HG03097 (cell line): ENCODE results near the gene ATP6V0D1.
"Not testable (repeated sequence)": the region's sequence is repeated elsewhere in the genome, so short reads cannot be mapped to it uniquely, and the experiment has no call there.

Experiments
- ATAC-seq: cut with Tn5 transposase; IDR thresholded peaks from one replicate; pipeline ENCODE4 v1.9.1; 2021; ENCODE audit not compliant: unreplicated experiment, low FRiP score

The ATP6V0D1 gene

DNA sequence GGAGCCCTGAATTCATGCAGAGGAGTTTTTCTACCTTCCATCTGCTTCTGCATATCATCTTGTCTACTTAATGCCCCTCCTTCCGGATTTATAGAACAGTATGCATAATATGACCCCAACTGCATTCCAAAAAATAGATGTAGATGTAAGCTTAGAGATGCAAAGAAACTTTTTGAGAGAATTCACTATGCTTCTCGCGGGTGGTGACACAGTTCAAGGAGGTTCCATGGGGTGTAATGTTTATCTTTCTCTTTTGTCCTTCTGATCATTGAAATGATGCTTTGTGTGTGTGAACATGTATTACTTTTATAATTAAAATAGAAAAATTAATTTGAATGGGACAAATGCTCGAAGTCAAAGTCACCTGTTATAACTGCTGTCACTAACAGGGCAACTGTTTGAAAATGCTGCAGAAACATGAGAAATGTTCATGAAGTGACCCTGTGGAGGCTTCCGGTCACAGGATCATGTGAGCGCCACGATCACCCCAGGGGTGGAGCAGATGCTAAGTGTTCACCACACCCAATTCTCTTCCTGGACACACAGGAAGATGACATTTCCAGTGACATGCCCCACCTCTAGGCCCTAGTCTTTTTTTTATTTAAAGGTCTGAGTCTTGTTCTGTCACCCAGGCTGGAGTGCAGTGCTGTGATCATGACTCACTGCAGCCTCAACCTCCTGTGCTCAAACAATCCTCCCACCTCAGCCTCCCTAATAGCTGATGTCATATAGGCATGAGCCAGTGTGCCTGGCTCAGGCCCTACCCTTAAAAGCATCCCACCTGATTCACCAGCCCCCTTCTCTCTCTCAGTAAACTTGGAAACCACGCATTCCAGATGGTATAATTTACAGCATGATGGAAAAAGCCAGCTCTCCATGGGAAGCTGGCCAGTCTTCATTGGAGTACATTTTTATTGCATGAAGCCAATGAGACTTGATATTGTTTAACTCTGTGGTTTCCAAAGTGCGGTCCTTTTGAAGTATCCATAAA lies 23.4 kb upstream of the ATP6V0D1 start:
- ATAC-seq, result no peak

- no peak for ATAC-seq
Observed at GRCh38 chr16:67499106-67499505, 18.1 kb upstream of the ATP6V0D1 start.

GRCh38 chr16:67490335-67491096 lies 9.6 kb upstream of the ATP6V0D1 start:
- no peak for ATAC-seq

DNA sequence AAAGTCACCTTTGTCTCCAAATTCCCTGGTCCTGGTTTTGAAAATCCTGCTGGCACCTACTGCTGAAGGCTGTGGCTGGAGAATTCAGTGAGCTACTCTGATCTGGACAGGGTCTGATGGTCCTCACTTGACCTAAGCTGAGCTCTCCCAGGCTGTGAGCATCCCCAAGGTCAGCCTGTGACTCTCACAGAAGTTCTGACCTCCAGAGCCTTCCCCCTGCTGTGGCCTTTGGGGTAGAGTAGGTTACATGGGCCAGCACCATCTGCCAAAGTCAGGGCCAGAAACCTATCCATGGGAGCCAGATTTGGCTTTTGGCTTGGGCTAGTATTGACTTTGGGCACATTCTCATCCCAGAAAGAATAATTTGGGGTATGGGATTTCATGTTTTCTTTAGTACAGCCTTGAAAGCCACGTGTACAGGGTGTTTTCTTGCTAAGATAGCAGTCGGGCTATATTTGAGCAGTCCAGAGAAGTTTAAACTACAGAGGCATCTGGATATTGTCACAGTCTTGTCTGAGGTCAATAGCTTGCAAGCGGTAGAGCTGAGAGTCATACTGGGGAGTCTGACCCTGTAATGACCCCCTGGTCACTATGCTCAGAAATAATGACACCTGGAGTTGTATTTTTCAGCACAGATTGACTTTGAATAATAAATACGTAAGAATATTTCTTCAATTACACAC lies 8.6 kb upstream of the ATP6V0D1 start:
- no peak for ATAC-seq

DNA sequence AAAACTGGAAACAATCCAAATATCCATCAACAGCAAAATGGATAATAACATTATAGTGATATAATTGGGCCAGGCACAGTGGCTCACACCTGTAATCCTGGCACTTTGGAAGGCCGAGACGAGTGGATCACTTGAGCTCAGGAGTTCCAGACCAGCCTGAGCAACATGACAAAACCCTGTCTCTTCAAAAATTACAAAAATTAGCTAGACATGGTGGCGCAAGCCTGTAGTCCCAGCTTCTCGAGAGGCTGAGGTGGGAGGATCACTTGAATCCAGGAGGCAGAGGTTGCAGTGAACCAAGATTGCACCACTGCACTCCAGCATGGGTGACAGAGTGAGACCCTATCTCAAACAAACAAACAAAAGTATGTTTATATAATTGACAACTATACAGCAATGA lies 6.6 kb upstream of the ATP6V0D1 start:
- not testable (repeated sequence) for ATAC-seq

DNA sequence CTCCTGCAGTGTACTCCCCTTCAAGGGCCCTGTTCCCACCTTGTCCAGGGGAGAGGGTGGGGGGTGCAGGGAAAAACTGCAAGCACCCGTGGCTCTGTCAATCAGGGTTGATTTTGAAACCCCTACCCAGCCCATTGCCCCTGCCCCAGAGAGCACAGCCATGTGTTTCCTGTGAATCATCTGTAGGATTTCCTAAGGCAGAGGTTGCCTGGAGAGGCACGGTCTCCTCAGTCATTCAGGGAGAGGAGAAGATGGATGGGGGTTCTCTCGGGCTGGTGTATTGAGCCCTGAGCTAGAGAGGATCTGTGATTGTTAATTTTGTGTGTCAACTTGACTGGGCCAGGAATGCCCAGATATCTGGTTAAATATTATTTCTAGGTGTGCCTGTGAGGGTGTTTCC lies 5.8 kb upstream of the ATP6V0D1 start:
- ATAC-seq, result no peak

DNA sequence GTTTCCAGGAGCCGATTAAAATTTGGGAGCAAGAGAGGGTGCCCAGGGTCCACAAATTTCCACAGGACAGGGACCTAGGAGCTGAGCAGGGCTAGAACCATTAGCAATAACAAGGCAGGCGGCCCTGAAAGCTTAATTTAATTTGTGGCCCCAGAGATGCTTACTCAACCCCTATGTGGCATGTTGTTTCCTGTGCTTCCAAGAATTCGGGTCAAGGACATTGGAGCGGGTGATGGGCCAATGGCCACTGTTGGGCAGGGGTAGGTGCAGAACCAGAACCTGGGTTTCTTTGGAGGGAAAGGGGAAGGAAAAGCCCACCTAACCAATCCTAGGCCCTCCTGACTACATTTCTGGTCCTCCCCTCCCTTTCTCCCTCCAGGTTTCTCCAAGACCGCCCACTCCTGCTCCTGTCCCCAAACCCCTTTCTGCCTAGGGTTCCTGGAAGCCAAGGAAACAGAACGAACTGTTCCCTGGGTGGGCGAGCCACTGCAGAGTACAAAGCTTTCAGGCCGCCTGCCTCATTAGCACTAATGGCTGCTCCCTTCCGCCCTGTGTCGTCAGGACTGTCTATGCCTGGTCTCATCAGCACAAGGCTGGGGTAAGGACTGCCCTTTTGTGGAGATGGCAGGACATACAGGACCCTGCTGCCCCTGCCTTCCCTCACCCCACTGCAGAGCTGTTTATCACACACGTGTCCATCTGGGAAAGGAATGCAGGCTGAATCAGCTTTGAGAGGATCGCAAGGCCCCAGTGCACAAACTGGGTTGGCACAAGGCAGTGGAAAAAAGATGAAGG lies 3.0 kb upstream of the ATP6V0D1 start:
- no peak for ATAC-seq

- no peak for ATAC-seq
Observed at GRCh38 chr16:67483150-67483549, 2.2 kb upstream of the ATP6V0D1 start, which contains the start of gene AGRP. Gene AGRP (minus strand): TSS chr16:67483547. CDS start chr16:67483398, 149 bp downstream.

DNA sequence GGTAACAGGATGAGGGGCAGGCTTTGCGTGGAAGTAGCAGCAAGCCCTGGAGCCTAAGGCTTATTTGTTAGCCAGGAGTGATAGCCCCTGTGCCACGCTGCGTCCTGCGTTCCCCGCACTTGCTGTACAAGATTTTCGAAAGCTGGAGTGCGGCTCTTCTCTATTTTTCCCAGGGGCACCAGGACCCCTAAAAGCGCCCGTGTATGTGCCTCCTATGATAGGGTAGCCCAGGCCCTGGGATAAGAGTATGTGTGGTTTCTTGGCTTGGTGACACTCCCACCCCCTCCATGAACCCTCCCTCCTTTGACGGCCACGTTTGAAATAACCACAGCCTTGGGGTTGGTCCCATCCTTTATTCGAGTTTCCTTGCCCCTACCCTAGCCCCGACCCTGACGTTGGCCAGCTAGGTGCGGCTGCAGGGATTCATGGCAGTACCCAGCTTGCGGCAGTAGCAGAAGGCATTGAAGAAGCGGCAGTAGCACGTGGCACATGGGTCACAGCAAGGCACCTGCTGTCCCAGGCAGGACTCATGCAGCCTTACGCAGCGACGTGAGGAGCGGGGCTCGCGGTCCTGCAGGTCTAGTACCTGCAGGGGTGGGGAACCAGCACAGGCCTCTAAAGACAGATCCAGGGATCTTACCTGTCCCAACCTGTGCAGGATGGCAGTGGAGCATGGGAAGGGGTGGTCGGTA lies 1.4 kb upstream of the ATP6V0D1 start:
- ATAC-seq, result no peak

GRCh38 chr16:67481561-67482232 lies 740 bp upstream of the ATP6V0D1 start:
- no peak for ATAC-seq

DNA sequence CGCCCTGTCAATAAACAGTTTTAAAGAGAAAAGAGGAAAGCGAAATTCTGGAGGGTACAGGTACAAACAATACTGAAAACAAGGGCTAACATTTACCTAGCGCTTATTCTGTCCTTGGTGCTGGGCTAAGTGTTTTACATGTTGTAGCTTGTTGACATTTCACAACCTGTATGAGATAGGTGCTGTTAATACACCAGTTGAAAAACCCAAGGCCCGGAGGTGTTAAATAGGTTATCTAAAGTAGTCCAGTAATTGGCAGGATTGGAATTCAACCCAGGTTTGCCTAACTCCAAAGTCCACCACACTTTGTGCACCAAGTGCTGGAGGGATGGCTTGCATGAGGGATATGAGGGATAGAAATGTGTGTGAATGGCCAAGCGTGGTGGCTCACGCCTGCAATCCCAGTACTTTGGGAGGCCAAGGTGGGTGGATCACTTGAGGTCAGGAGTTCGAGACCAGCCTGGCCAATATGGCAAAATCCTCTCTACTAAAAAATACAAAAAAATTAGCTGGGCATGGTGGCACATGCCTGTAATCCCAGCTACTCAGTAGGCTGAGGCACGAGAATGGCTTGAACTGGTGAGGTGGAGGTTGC lies 2.9 kb downstream of the ATP6V0D1 start:
- no peak for ATAC-seq

- no peak for ATAC-seq
Observed at GRCh38 chr16:67474551-67475455, 6.2 kb downstream of the ATP6V0D1 start.

DNA sequence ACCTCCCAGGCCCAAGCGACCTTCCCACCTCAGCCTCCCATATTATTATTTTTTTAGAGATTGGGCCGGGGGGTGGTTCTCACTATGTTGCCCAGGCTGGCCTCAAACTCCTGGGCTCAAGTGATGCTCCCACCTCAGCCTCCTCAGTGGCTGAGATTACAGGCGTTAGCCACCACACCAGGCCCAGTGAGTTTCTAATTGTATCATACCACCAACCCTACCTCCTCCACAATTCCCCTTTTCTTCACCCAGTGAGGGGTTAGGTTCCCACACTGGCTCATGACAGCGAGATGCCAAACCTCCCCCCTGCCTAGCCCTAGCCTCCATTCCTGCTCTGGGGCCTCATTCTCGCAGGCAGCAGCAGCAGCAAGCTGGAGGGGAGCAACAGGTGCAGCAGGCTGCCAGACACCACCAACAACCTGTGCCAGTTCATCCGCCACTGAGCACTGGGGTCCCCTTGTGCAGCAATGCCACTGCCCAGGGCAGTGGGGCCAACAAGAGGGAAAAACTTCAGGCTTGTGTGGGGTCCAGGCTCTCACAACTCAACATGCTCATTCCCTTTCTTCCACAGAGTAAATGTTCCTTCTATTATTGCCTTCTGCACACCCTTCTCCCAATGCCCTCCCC lies 9.1 kb downstream of the ATP6V0D1 start:
- no peak for ATAC-seq

- ATAC-seq, result no peak
Observed at GRCh38 chr16:67470359-67470758, 10.6 kb downstream of the ATP6V0D1 start.

DNA sequence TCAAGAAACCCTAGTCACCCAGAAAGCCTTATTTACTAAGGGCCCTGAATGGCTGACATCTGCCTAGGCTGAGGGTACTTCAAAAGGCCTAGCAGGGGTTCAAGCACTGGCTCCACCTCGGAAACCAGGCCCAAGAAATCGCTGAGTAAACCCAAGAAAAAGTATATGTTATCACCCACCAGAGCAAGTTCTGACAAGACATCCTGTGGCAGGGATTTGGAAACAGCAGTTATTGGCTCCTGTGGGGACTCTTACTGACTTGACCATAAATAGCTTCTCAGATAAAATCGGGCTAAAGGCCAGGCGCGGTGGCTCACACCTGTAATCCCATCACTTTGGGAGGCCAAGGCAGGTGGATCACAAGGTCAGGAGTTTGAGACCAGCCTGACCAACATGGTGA lies 12.2 kb downstream of the ATP6V0D1 start:
- ATAC-seq, result no peak

DNA sequence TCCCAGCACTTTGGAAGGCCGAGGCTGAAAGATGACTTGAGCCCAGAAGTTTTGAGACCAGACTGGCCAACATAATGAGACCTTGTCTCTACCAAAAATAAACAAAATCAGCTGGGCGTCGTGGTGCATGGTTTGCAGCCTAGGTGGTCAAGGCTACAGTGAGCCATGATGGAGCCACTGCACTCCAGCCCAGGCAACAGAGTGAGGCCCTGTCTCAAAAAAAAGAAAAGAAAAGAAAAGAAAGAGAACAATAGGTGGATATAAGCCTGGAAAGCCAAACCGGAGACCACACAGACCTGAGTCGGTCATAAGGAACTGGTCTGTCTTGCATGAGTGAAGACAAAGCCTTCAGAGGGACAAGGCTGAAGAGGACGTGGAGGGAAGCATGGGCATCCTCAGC lies 14.4 kb downstream of the ATP6V0D1 start:
- no peak for ATAC-seq

- no peak for ATAC-seq
Observed at GRCh38 chr16:67464565-67464964, 16.4 kb downstream of the ATP6V0D1 start.
